GM21381 (cell line): ENCODE data around the gene ARPP19.
"Not testable (repeated sequence)": the region's sequence is repeated elsewhere in the genome, so short reads cannot be mapped to it uniquely, and the experiment has no call there.

Experiments used
- ATAC-seq: cut with Tn5 transposase; IDR thresholded peaks from one replicate; pipeline ENCODE4 v1.9.1; 2021; ENCODE audit warnings: mild to moderate bottlenecking, moderate library complexity; ENCODE audit not compliant: unreplicated experiment

Gene ARPP19

DNA sequence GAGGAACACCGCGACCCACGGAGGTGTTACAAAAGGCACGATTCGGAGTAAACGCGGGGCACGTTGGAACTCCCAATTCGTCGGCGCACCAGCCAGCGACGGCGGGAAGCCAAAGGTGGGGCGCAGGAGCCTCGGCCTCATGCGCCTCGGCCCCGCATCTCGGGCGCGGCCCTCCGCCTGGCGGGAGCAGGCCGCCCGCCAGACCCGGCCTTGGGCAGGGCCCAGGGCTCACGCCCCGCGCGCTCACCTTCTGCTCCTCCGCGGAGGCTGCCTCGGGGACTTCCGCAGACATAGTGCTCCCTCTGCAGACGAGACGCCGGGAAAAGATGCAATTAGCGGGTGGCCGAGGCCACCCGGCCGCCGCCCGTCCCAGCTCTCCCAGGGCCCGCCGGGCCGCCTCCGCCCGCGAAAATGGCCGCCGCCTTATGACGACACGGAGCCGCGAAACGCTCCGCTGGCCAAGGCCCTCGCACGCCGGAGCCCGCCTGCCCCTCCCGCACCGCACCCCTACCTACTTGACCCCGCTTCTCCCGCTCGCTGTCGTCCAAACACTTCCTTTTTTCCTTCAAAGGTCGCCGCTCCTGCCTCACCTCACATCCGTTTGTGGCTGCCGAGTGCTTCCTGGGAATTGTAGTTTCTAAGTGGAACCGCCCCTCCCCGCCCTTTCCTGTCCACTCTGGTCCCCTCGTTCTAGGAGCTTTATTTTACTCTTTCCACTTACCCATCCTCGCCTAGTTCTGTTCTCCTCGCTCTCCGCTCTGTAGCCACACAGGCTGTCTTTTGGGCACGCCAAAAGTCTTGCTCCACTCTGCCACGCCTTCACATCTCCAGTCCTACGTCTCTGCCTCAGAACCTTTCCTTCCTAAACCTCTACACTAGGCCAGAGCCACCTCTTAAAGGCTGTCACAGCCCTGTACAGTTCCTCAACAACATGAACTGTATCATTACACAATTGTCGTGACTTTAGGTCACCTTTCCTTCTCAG, at the start of gene ARPP19:
Gene ARPP19, minus strand, starts transcription at position 430 of the 985 bp plus-strand sequence. Its CDS starts 138 bp downstream, at position 292.
- ATAC-seq: peak; percentile 63

DNA sequence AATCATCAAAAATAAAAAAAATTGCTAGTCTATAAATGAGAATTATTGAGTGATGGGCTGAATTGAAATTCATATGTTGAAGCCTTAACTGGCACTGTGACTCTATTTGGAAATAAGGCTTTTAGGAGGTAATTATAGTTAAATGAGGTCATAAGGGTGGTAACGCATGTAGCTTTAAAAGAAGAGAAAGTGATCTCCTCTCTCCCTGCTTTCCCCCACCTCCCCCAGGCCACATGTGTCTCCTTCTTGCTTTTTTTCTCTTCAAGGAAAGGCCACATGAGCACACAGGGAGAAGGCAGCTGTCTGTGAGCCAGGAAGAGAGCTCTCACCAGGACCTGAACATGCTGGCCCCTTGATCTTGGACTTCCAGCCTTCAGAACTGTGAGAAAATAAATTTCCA, 48.2 kb upstream of the ARPP19 start:
- no peak for ATAC-seq

DNA sequence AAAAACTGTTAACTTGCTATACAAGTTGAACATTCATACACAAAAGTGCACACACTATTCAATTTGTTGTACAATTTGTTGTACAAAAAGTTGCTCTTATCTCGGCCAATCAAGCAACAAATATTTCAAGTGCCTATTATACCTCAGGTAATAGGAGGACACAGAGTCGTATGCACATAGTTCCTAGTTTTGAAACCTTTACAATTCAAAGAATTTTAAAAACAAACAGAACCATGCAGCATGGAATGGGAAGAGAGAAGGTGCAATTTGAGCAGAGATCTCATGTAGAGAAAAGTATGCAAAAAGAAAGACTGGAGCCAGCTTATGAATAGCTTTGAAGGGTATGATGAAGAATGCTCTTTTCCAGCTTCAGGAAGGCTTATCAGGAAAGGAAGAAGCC, 46.5 kb upstream of the ARPP19 start:
- ATAC-seq: no peak

- ATAC-seq: no peak
Observed at GRCh38 chr15:52609593-52609992, 40.8 kb upstream of the ARPP19 start.

DNA sequence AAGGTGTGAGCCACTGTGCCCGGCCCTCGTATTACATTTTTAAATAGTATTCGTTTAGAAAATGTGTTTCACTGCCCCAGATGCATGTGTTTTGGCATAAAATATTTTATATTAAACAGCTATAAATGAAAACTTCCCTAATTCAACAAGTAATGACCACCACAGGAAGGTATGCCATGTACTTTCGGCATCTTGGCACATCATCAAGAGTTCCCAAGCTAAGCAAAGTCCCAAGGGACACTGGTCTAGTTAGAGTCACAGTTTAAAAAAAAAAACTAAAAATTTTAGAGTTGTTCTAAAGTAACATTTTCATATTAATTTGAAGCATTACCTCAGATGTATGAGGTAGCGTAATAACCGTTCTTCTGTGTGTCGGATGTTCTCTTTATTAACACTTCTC, 15.6 kb upstream of the ARPP19 start:
- ATAC-seq: no peak

- ATAC-seq: no peak
Observed at GRCh38 chr15:52579852-52580251, 11.0 kb upstream of the ARPP19 start.

GRCh38 chr15:52576692-52577091, 7.9 kb upstream of the ARPP19 start:
- ATAC-seq: no peak

- ATAC-seq: not testable (repeated sequence)
Observed at GRCh38 chr15:52575573-52575972, 6.7 kb upstream of the ARPP19 start.

DNA sequence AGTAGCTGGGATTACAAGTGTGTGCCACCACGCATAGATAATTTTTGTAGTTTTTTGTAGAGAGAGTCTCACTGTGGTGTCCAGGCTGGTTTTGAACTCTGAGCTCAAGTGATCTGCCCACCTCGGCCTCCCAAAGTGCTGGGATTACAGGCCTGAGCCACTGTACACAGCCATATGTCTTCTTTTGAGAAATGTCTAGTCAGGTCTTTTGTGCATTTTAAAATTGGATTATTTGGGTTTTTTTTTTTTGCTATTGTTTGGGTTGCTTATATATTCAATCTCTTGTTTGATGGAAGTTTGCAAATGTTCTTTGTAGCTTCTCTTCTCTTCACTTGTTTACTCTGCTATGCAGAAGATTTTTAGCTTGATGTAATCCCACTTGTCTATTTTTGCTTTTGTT, 6.2 kb upstream of the ARPP19 start:
- ATAC-seq: no peak

- not testable (repeated sequence) for ATAC-seq
Observed at GRCh38 chr15:52574623-52575022, 5.8 kb upstream of the ARPP19 start.

- no peak for ATAC-seq
Observed at GRCh38 chr15:52567871-52568600, 794 bp downstream of the ARPP19 start.

DNA sequence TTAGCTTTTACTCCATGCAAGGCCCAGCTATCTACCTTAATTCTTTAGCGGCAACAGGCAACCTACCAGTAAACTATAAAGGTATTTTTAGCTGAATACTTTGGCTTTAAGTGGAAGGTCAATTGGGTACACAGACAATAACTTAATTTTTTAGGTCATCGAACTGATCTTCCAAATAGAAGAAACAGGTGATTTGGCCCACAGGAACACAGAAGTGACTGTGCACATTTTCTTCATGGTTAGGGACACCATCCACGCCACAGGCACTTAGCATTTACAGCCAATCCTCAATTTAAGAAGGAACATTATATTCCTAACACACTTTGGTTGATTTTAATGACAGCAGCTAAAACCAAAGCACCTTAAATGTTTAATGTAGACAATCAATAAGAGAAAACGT, 1.9 kb downstream of the ARPP19 start:
- ATAC-seq: no peak

GRCh38 chr15:52565417-52566358, 3.1 kb downstream of the ARPP19 start:
- peak; percentile 41 for ATAC-seq

GRCh38 chr15:52563501-52564060, 5.2 kb downstream of the ARPP19 start:
- no peak for ATAC-seq

DNA sequence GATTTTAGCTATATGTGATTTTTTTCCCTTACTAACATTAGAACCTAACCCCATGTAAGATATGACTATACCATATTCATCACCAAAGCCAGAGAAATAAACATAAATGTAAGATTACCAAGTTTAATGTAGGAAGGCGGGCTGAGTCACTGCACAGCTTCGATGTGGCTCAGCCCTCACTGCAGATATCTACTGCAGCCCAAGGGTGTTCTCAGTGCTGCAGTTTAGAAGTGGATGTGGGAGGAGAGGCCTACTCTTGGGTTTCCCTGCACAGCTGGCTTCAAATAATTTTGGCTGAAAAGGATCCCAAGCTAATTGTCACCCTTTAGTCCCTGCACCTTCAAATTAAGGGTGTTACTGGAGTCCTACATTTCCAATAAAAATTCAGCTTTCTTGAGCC, 9.3 kb downstream of the ARPP19 start:
- peak; percentile 36 for ATAC-seq

GRCh38 chr15:52559022-52559421, 9.8 kb downstream of the ARPP19 start:
- peak; percentile 35 for ATAC-seq

GRCh38 chr15:52558196-52558595, 10.6 kb downstream of the ARPP19 start:
- ATAC-seq: peak; percentile 84

DNA sequence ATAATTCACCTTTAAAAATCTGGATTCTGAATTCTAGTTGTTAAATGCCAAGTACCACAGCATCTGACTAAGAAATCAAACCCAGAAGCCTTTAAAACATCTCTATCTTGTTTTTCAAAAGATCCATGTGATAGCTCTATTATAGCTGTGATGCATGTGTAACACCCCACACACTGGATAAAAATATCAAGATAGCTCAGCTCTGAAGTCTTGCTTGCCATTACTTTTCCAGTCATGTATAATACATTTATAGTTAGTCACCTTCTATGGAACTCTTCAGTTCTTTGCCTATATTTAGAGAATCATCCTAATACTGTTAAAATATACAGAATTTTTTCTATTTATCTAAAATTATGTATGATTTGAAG, 11.6 kb downstream of the ARPP19 start:
- no peak for ATAC-seq

- ATAC-seq: no peak
Observed at GRCh38 chr15:52556524-52557273, 12.1 kb downstream of the ARPP19 start.

DNA sequence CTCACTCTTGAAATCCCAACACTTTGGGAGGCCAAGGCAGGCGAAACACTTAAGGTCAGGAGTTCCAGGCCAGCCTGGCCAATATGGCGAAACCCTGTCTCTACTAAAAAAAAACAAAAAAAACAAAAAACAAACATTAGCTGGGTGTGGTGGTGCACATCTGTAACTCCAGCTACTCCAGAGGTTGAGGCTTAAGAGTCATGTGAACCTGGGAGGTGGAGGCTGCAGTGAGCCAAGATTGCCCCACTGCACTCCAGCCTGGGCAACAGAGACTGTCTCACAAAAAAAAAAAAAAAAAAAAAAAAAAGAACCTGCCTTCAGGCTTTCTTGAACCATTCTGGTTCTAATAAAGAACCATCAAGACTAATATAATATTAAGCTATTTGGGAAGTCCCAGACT, 16.5 kb downstream of the ARPP19 start:
- ATAC-seq: no peak
